GM12878 (cell line): ENCODE results near the gene DOCK9. TPM values are rescaled to one million over a fixed set of nuclear protein-coding genes. Genes with fewer than 3 reads are reported as not detected.

ENCODE experiments used
- PRDM15 ChIP-seq: fragments of 450-650 bp; formaldehyde crosslinking; IDR thresholded peaks from 2 replicates; pipeline ENCODE4 v1.4.0; 2020; ENCODE audit warnings: mild to moderate bottlenecking, moderate library complexity
- ZBTB40 ChIP-seq: fragments of 450-650 bp; IDR thresholded peaks from 2 replicates; pipeline ENCODE4 v1.6.1; 2016; ENCODE audit warnings: mild to moderate bottlenecking, moderate library complexity, borderline replicate concordance
- ZNF622 ChIP-seq: fragments of 450-650 bp; IDR thresholded peaks from 2 replicates; pipeline ENCODE4 v1.6.1; 2017; ENCODE audit warnings: mild to moderate bottlenecking, inconsistent platforms
- polyA plus RNA-seq, 11 experiments: library from polyadenylated mRNA; depleted of rRNA in 4 of 11; unstranded in 6 of 11; stranded (reverse) in 5 of 11; fragments of >200 nt; fragmentation: Nextera tagmentation in 4 of 11; fragmentation: Illumina TruSeq in 1 of 11; extraction: Ambion mirVana in 4 of 11; extraction: Trizol in 1 of 11; gene quantifications; 1 replicate in 1 of 11; 2 replicates in 10 of 11; pipeline versions ENCODE4 v1.2.1 to v1.2.3, GENCODE V29; 2011 to 2016; ENCODE audit warnings: inconsistent platforms in 2 of 11, missing spikeins in 2 of 11, low read depth in 1 of 11
- small RNA-seq: library from RNA; depleted of rRNA; stranded (forward); fragments of <200 nt; gene quantifications from one replicate; pipeline ENCODE3, GENCODE V24; 2014
- total RNA-seq, 4 experiments: library from RNA; depleted of rRNA in 3 of 4; stranded (reverse); fragments of >200 nt in 3 of 4; fragmentation: Illumina TruSeq in 1 of 4; extraction: Trizol in 1 of 4; gene quantifications; 2 replicates each; pipeline versions ENCODE4 v1.2.1 to v1.2.3, GENCODE V29; 2013 to 2021

The DOCK9 gene
- total and polyA plus RNA-seq, 10 of the 15 experiments (the other 5 are each of a cell fraction or from before 2014, with no cell fraction given): 0.09 to 2.9 (median 0.74) TPM

GRCh38 chr13:98746968-98747367 is 230.9 kb downstream of the DOCK9 start (continued):
- TF ChIP-seq ZNF622 (no peak), PRDM15 (CRISPR knock-in tag) (no peak), ZBTB40 (no peak)
- TF ChIP-seq, all 136 proteins: peak for 0

Small RNA genes within 50 kb of the gene (small RNA-seq; reads per million reads assigned to genes)
- not detected for gene AL161420.1
- not detected for gene RNU6-83P

Other genes with a start within 250 kb of the DOCK9 start
- gene SLC15A1, start 225.4 kb downstream of the DOCK9 start, total RNA-seq (2014; rRNA removed): not detected in 2 replicates
- not detected in 2 replicates for gene SLC15A1, start 225.4 kb downstream of the DOCK9 start, total RNA-seq (2014; rRNA removed; fragmentation: Illumina TruSeq; extraction: Trizol)
- gene SLC15A1, start 225.4 kb downstream of the DOCK9 start, total RNA-seq (2021): not detected in 2 replicates
- not detected in 2 replicates for gene SLC15A1, start 225.4 kb downstream of the DOCK9 start, polyA plus RNA-seq (2011; rRNA removed)
- not detected in 2 replicates for gene SLC15A1, start 225.4 kb downstream of the DOCK9 start, polyA plus RNA-seq (2014; fragmentation: Illumina TruSeq; extraction: Trizol)
- not detected for gene SLC15A1, start 225.4 kb downstream of the DOCK9 start, polyA plus RNA-seq (2014; fragmentation: Nextera tagmentation; extraction: Ambion mirVana)
- gene SLC15A1, start 225.4 kb downstream of the DOCK9 start, polyA plus RNA-seq (2014; rRNA removed): not detected in 2 replicates
- gene SLC15A1, start 225.4 kb downstream of the DOCK9 start, polyA plus RNA-seq (2016; fragmentation: Nextera tagmentation; extraction: Ambion mirVana): not detected
- gene UBAC2, start 222.8 kb upstream of the DOCK9 start, total RNA-seq (2014; rRNA removed): 15.2 and 16.9 TPM in 2 replicates
- 12.1 and 13.4 TPM in 2 replicates for gene UBAC2, start 222.8 kb upstream of the DOCK9 start, total RNA-seq (2014; rRNA removed; fragmentation: Illumina TruSeq; extraction: Trizol)
- 18.7 and 20.0 TPM in 2 replicates for gene UBAC2, start 222.8 kb upstream of the DOCK9 start, total RNA-seq (2021)
- 54.6 and 60.2 TPM in 2 replicates for gene UBAC2, start 222.8 kb upstream of the DOCK9 start, polyA plus RNA-seq (2011; rRNA removed)
- 18.0 and 22.3 TPM in 2 replicates for gene UBAC2, start 222.8 kb upstream of the DOCK9 start, polyA plus RNA-seq (2014; fragmentation: Illumina TruSeq; extraction: Trizol)
- gene UBAC2, start 222.8 kb upstream of the DOCK9 start, polyA plus RNA-seq (2014; fragmentation: Nextera tagmentation; extraction: Ambion mirVana): 1 to 10 TPM; 3.0 to 4.1 TPM
- gene UBAC2, start 222.8 kb upstream of the DOCK9 start, polyA plus RNA-seq (2014; rRNA removed): 14.5 and 17.0 TPM in 2 replicates
- 10 to 100 TPM; 32.5 to 35.1 TPM for gene UBAC2, start 222.8 kb upstream of the DOCK9 start, polyA plus RNA-seq (2016; fragmentation: Nextera tagmentation; extraction: Ambion mirVana)